ENCODE results near the gene POLR3E. TPM values are rescaled to one million over a fixed set of nuclear protein-coding genes. Genes with fewer than 3 reads are reported as not detected.
"Not testable (repeated sequence)": the region's sequence is repeated elsewhere in the genome, so short reads cannot be mapped to it uniquely, and the experiment has no call there.

The POLR3E gene
- total RNA-seq, 2 donors from 2014 or later, result 34.4 to 43.4 TPM

- Histone ChIP-seq H3K27me3 (no peaks in the 10 kb centered on the region), H3K9ac (ENCODE audit: low read depth in 2 of 2, low read length in 2 of 2) (no peak overlapping the region), H3K9me3 (no peaks in the 10 kb centered on the region), H3K4me3 (no peak overlapping the region), H3K36me3 (peaks cover 22% of the 10 kb centered on the region), H3K27ac (no peak overlapping the region), H3K4me1 (peaks cover 6% of the 10 kb centered on the region)
- intact Hi-C loops (cut with DNase I), result no loop called here
- TF ChIP-seq, protein P1, sequence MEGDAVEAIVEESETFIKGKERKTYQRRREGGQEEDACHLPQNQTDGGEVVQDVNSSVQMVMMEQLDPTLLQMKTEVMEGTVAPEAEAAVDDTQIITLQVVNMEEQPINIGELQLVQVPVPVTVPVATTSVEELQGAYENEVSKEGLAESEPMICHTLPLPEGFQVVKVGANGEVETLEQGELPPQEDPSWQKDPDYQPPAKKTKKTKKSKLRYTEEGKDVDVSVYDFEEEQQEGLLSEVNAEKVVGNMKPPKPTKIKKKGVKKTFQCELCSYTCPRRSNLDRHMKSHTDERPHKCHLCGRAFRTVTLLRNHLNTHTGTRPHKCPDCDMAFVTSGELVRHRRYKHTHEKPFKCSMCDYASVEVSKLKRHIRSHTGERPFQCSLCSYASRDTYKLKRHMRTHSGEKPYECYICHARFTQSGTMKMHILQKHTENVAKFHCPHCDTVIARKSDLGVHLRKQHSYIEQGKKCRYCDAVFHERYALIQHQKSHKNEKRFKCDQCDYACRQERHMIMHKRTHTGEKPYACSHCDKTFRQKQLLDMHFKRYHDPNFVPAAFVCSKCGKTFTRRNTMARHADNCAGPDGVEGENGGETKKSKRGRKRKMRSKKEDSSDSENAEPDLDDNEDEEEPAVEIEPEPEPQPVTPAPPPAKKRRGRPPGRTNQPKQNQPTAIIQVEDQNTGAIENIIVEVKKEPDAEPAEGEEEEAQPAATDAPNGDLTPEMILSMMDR (IDR thresholded peaks at IDR 0.05), result no peak
- DNase-seq, result no peak
Measured at GRCh38 chr16:22348291-22348690, 51.1 kb downstream of the POLR3E start.

DNA sequence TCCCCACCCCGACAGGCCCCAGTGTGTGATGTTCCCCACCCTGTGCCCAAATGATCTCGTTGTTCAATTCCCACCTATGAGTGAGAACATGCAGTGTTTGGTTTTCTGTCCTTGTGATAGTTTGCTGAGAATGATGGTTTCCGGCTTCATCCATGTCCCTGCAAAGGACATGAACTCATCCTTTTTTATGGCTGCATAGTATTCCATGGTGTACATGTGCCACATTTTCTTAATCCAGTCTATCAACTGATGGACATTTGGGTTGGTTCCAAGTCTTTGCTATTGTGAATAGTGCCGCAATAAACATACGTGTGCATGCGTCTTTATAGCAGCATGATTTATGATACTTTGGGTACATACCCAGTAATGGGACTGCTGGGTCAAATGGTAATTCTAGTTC lies 53.8 kb downstream of the POLR3E start:
- H3K27ac ChIP-seq; DNase-seq; H3K4me1 ChIP-seq; H3K9ac ChIP-seq (ENCODE audit: low read depth in 2 of 2, low read length in 2 of 2); H3K27me3 ChIP-seq; intact Hi-C loops (cut with DNase I); H3K4me3 ChIP-seq; H3K9me3 ChIP-seq: not testable (repeated sequence)
- H3K36me3 ChIP-seq, result peaks cover 22% of the 10 kb centered on the region

DNA sequence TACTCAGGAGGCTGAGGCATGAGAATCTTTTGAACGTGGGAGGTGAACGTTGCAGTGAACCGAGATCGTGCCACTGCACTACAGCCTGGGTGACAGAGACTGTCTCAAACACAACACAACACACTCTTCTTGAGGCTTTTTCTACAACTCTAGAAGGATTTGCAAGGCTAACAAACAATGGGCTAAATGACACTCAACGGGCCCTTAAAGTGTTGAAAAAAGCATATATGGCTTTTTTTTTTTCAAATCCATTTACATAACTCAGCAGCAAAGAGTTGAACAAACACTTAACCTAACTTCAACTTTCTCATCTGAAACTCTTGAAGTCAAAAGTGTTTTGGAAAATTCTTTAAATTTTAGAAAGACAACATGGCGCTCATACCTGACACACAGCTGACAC lies 54.9 kb downstream of the POLR3E start:
- DNase-seq, result no peak
- Histone ChIP-seq H3K4me3 (no peak overlapping the region), H3K36me3 (peaks cover 19% of the 10 kb centered on the region), H3K4me1 (peaks cover 6% of the 10 kb centered on the region), H3K27ac (no peak overlapping the region), H3K27me3 (no peaks in the 10 kb centered on the region), H3K9me3 (no peaks in the 10 kb centered on the region), H3K9ac (ENCODE audit: low read depth in 2 of 2, low read length in 2 of 2) (no peak overlapping the region)
- TF ChIP-seq, protein P1 (IDR thresholded peaks at IDR 0.05), result no peak
- intact Hi-C loops (cut with DNase I), result no loop called here

GRCh38 chr16:22352723-22353122 lies 55.5 kb downstream of the POLR3E start:
- H3K4me3 ChIP-seq, result no peak overlapping the region
- intact Hi-C loops (cut with DNase I), result no loop called here
- no peaks in the 10 kb centered on the region for H3K9me3 ChIP-seq
- DNase-seq, result no peak
- no peak overlapping the region for H3K9ac ChIP-seq (ENCODE audit: low read depth in 2 of 2, low read length in 2 of 2)
- no peaks in the 10 kb centered on the region for H3K27me3 ChIP-seq
- H3K4me1 ChIP-seq, result peaks cover 6% of the 10 kb centered on the region
- TF ChIP-seq, protein P1 (IDR thresholded peaks at IDR 0.05), result no peak
- peaks cover 19% of the 10 kb centered on the region for H3K36me3 ChIP-seq
- H3K27ac ChIP-seq, result peak overlapping the region; percentile 62

GRCh38 chr16:22353191-22353919 lies 56.1 kb downstream of the POLR3E start:
- DNase-seq, result peak; percentile 50
- TF ChIP-seq, protein P1 (IDR thresholded peaks at IDR 0.05), result no peak
- Histone ChIP-seq H3K9me3 (no peaks in the 10 kb centered on the region), H3K27me3 (no peaks in the 10 kb centered on the region), H3K9ac (ENCODE audit: low read depth in 2 of 2, low read length in 2 of 2) (no peak overlapping the region), H3K4me3 (no peak overlapping the region), H3K36me3 (peaks cover 16% of the 10 kb centered on the region), H3K27ac (peak overlapping the region; percentile 62), H3K4me1 (peaks cover 6% of the 10 kb centered on the region)
- intact Hi-C loops (cut with DNase I), result no loop called here

DNA sequence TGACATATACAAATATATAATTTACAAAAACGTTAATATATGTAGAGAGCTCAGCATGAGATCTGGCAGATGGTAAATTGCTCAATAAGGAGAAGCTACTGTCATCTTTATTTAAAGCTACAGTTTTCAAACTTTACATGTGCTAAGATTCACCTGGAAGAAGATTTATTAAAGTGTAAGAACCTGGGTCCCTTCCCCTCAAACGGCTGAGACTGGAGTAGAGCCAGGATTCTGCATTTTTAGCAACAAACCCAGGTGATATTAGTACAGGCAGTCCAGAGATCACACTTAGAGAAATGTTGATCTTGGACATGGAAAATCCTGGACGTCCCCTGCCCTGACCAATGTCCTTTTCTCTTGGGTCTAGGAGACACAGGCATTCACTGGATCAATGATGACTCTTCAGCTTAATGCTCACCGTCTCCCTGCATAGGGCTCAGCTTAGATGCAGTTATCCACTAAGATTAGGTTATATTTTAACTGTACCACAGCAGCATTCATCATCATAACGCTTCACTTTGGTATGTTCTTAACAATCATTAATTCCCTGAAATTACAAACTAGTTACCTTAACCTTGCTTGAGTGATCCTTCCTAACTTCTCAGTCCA lies 56.8 kb downstream of the POLR3E start:
- H3K9ac ChIP-seq (ENCODE audit: low read depth in 2 of 2, low read length in 2 of 2), result no peak overlapping the region
- H3K27ac ChIP-seq, result peak overlapping the region; percentile 62
- no peaks in the 10 kb centered on the region for H3K9me3 ChIP-seq
- TF ChIP-seq, protein P1 (IDR thresholded peaks at IDR 0.05), result no peak
- intact Hi-C loops (cut with DNase I), result no loop called here
- H3K4me1 ChIP-seq, result peaks cover 6% of the 10 kb centered on the region
- no peak overlapping the region for H3K4me3 ChIP-seq
- H3K36me3 ChIP-seq, result peaks cover 9% of the 10 kb centered on the region
- no peaks in the 10 kb centered on the region for H3K27me3 ChIP-seq
- DNase-seq, result no peak
